Ascending aorta (tissue), 2 donors: Measurements from ENCODE around the gene ENOPH1. TPM values are rescaled to one million over a fixed set of nuclear protein-coding genes. Genes with fewer than 3 reads are reported as not detected.
"Not testable (repeated sequence)": the region's sequence is repeated elsewhere in the genome, so short reads cannot be mapped to it uniquely, and the experiment has no call there.

ENCODE experiments used
- DNase-seq, 2 donors: peaks; one replicate each; pipeline ENCODE4 v3.0.0-alpha.2; 2019; ENCODE audit warnings: low spot score in 2 of 2
- H3K27ac ChIP-seq, 2 donors: fragments of 200-600 bp; sonication (generic); one replicate each; pipeline ENCODE4 v1.5.1; 2016 to 2017; ENCODE audit warnings: mild to moderate bottlenecking in 1 of 2
- H3K27me3 ChIP-seq: fragments of 200-600 bp; sonication (generic); one replicate; pipeline ENCODE4 v1.5.1; 2017
- H3K36me3 ChIP-seq, 2 donors: fragments of 200-600 bp; sonication (generic); one replicate each; pipeline ENCODE4 v1.5.1; 2016
- H3K4me1 ChIP-seq, 2 donors: fragments of 200-600 bp; sonication (generic); one replicate each; pipeline ENCODE4 v1.5.1; 2016 to 2017; ENCODE audit warnings: mild to moderate bottlenecking in 1 of 2
- H3K4me3 ChIP-seq, 2 donors: fragments of 200-600 bp; sonication (generic); one replicate each; pipeline ENCODE4 v1.5.1; 2016 to 2017; ENCODE audit warnings: mild to moderate bottlenecking in 1 of 2
- H3K9me3 ChIP-seq, 2 donors: fragments of 200-600 bp; sonication (generic); one replicate each; pipeline ENCODE4 v1.5.1; 2016
- intact Hi-C: fragments of 100-400 bp; cut with DNase I; formaldehyde crosslinking; loops from one replicate; pipeline ENCODE4 v1.15.1; 2023
- total RNA-seq: library from RNA; depleted of rRNA; stranded (reverse); fragments of >200 nt; gene quantifications from one replicate; pipeline ENCODE4 v1.1.0, GENCODE V29; 2016
- TF ChIP-seq, protein P1 (sequence below), 3 experiments: fragments of 200-600 bp in 2 of 3; fragments of 450-650 bp in 1 of 3; sonication (generic) in 2 of 3; IDR thresholded peaks; one replicate each; pipeline ENCODE4 v1.5.1; 2016 to 2019; ENCODE audit warnings: antibody characterized with exemption in 3 of 3, mild to moderate bottlenecking in 1 of 3, moderate library complexity in 1 of 3

ENOPH1 gene
- total RNA-seq, 1 donor from 2014 or later = 5.4 TPM

DNA sequence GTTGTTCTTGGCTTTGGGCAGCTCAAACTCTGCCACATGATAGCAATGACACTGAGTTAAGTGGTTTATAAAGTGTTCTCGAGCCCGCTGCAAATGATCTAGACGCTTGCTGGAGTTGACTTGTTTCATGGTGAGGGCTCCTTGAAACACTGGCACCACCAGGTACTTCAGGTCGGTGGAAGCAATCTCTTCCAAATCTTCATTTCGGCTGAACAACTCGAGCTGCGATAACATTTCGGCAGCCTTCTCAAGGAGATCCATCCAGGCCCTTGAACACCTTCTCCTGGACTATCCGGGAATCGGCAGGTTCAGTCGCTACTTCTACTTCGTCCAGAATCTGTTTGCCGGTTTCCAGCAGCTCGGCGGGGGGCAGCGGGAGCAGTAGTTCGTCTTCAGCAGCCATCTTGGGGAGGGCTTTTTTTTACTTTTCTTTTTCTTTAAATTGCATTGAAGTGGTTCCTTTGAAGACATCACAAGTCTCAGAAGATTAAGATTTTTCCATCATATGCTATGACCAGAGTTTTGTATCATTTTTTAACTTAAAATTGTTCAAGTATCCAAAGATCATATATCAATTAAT lies 28.1 kb upstream of the ENOPH1 start:
- H3K27me3 ChIP-seq = no peaks in the 10 kb centered on the region
- TF ChIP-seq, protein P1, sequence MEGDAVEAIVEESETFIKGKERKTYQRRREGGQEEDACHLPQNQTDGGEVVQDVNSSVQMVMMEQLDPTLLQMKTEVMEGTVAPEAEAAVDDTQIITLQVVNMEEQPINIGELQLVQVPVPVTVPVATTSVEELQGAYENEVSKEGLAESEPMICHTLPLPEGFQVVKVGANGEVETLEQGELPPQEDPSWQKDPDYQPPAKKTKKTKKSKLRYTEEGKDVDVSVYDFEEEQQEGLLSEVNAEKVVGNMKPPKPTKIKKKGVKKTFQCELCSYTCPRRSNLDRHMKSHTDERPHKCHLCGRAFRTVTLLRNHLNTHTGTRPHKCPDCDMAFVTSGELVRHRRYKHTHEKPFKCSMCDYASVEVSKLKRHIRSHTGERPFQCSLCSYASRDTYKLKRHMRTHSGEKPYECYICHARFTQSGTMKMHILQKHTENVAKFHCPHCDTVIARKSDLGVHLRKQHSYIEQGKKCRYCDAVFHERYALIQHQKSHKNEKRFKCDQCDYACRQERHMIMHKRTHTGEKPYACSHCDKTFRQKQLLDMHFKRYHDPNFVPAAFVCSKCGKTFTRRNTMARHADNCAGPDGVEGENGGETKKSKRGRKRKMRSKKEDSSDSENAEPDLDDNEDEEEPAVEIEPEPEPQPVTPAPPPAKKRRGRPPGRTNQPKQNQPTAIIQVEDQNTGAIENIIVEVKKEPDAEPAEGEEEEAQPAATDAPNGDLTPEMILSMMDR (IDR thresholded peaks at IDR 0.05) = no peak
- H3K36me3 ChIP-seq = no peaks in the 10 kb centered on the region
- no peaks in the 10 kb centered on the region for H3K9me3 ChIP-seq
- no peak overlapping the region for H3K27ac ChIP-seq
- no peak for DNase-seq
- no peaks in the 10 kb centered on the region for H3K4me1 ChIP-seq
- intact Hi-C loops = no loop called here
- H3K4me3 ChIP-seq = no peak overlapping the region

DNA sequence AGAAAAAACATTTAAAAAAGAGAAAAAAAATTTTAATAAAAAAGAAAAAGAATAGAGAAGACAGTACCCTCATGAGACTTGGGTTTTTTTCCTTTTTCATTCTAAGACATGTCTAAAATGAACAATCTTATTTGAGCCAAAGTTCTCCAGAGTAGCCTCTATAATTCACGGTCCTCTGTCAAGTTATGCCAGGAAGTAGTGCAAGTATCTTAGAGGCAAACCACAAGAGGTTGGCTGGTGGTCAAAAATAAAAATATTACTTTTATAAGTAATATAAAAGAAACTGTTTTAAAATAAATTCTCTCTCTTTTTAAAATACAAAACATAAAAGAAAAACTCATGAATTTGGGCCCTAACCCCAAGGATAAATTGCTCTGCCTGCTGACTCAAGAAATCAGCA lies 26.7 kb upstream of the ENOPH1 start:
- intact Hi-C loops = no loop called here
- Histone ChIP-seq H3K27ac (no peak overlapping the region), H3K27me3 (no peaks in the 10 kb centered on the region), H3K36me3 (no peaks in the 10 kb centered on the region), H3K4me3 (no peak overlapping the region), H3K9me3 (no peaks in the 10 kb centered on the region), H3K4me1 (no peaks in the 10 kb centered on the region)
- no peak for DNase-seq
- TF ChIP-seq, protein P1 (IDR thresholded peaks at IDR 0.05) = no peak

DNA sequence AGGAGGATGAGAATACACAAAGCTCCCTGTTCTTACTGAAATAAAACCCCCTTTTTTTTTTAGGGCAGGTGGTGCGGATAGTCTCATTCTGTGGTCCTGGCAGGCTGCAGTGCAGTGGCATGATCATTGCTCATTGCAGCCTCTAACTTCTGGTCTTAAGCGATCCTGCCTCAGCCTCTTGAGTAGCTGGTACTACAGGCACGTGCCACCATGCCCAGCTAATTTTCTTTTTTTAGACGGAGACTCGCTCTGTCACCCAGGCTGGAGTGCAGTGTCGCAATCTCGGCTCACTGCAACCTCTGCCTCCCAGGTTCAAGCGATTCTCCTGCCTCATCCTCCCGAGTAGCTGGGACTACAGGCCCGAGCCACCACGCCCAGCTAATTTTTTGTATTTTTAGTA lies 15.3 kb upstream of the ENOPH1 start:
- intact Hi-C loops, H3K4me3 ChIP-seq, H3K4me1 ChIP-seq, H3K27ac ChIP-seq, H3K36me3 ChIP-seq, H3K9me3 ChIP-seq, DNase-seq, H3K27me3 ChIP-seq: not testable (repeated sequence)

DNA sequence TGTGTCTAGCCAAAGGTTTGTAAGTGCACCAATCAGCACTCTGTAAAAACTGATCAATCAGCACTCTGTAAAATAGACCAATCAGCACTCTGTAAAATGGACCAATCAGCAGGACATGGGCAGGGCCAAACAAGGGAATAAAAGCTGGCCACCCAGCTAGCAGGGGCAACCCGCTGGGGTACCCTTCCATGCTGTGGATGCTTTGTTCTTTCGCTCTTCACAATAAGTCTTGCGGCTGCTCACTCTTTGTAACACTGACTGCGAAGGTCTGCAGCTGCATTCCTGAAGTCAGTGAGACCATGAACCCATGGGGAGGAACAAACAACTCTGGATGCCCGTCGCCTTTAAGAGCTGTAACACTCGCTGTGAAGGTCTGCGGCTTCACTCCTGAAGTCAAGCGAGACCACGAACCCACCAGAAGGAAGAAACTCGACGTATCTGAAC lies 14.4 kb upstream of the ENOPH1 start:
- TF ChIP-seq, protein P1 (IDR thresholded peaks at IDR 0.05) = no peak
- H3K36me3 ChIP-seq = no peaks in the 10 kb centered on the region
- H3K27ac ChIP-seq = no peak overlapping the region
- no peaks in the 10 kb centered on the region for H3K27me3 ChIP-seq
- no peaks in the 10 kb centered on the region for H3K4me1 ChIP-seq
- DNase-seq = no peak
- H3K4me3 ChIP-seq = no peak overlapping the region
- intact Hi-C loops = no loop called here
- H3K9me3 ChIP-seq = no peaks in the 10 kb centered on the region

DNA sequence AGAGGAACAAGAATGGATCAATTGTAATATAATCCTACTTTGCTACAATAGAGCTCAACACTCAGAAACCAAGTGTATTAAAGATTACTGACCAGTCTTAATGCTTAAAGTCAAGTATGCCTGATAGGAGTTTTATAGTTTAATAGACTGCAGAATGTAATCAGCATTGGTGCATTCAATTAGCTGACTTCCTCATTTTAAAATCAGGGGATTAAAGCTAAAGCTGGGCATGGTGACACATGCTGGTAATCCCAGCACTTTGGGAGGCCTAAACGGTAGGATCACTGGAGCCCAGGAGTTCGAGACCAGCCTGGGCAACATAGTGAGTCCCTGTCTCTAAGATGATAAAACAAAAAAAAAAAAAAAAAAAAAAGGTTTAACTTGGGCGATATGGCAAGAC lies 10.9 kb upstream of the ENOPH1 start:
- intact Hi-C loops = no loop called here
- TF ChIP-seq, protein P1 (IDR thresholded peaks at IDR 0.05) = no peak
- H3K4me1 ChIP-seq = no peaks in the 10 kb centered on the region
- H3K4me3 ChIP-seq = no peak overlapping the region
- no peak overlapping the region for H3K27ac ChIP-seq
- H3K27me3 ChIP-seq = no peaks in the 10 kb centered on the region
- H3K36me3 ChIP-seq = peaks cover 10 to 24% of the 10 kb centered on the region in 2 donors
- H3K9me3 ChIP-seq = no peaks in the 10 kb centered on the region
- DNase-seq = no peak

DNA sequence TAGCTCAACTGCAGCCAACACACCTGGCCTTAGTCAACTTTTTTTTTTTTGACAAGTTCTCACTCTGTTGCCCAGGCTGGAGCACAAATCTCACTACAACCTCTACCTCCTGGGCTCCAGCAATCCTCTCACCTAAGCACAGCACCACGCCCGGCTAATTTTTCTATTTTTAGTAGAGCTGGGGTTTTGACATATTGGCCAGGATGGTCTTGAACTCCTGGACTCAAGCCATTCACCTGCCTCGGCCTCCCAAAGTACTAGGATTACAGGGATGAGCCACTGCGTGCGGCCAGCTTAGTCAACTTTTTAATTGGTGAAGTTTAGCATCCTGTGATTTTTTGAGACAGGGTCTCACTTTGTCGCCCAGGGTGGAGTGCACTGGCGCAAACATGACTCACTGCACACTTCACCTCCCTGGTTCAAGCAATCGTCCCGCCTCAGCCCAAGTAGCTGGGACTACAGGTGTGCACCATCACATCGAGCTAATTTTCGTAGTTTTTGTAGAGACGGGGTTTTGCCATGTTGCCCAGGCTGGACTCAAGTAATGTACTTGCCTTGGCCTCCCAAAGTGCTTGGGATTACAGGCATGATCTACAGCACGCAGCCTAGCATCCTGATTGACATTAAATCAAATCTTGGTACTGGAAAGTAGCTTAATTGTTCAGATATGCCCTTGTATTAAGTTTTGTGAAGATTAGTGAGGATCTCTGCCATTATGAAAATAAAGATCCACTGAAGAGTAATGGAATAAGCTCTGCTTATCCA lies 8.4 kb upstream of the ENOPH1 start:
- TF ChIP-seq, protein P1 (IDR thresholded peaks at IDR 0.05) = no peak

More for the DNA sequence above, 8.4 kb upstream of the ENOPH1 start:
- Histone ChIP-seq H3K9me3 (no peaks in the 10 kb centered on the region), H3K4me3 (no peak overlapping the region), H3K4me1 (peaks cover 0 to 10% of the 10 kb centered on the region in 2 donors), H3K36me3 (peaks cover 18 to 47% of the 10 kb centered on the region in 2 donors), H3K27ac (no peak overlapping the region), H3K27me3 (no peaks in the 10 kb centered on the region)
- DNase-seq = no peak
- intact Hi-C loops = loop anchor here (10.0 kb wide), 1 partner anchor 1033 kb away; the partner anchor contains the start of genes HELQ and MRPS18C
